NCI-H82 treated with DMSO at 0.1 percent for 48 hours (cell line): Measurements from ENCODE around the gene OSER1.
"Not testable (repeated sequence)": the region's sequence is repeated elsewhere in the genome, so short reads cannot be mapped to it uniquely, and the experiment has no call there.

Experiments used
- DNase-seq: peaks from one replicate; lab custom pipeline; 2025; ENCODE audit not compliant: unreplicated experiment; lab: John Stamatoyannopoulos, UW

Gene OSER1

DNA sequence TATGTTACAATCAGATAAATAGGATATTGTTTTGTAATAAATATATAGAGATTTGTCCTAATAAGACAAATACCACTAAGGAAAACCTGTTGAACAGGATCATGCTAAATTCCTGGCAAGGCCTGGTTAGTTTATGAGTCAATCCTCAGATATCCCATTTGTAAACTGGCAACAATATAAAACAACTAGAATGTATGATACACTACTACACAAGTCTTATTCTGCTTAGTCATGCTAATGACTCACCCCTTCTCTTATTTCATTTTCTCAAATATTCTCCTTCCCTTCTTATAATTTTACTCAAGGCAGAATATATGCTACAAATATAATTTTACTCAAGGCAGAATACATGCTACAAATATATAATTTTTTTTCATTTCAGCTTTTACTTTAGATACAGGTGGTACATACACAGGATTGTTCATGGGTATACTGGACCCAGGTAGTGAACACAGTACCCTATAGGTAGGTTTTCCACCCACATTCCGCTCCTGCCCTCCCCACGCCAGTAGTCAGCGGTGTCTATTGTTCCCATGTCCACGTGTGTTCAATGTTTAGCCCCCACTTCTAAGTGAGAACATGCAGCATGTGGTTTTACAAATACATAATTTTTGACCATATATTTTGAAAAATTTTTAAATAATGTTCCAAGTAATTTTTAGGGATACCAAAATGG is 6.3 kb downstream of the OSER1 start:
- no peak for DNase-seq

DNA sequence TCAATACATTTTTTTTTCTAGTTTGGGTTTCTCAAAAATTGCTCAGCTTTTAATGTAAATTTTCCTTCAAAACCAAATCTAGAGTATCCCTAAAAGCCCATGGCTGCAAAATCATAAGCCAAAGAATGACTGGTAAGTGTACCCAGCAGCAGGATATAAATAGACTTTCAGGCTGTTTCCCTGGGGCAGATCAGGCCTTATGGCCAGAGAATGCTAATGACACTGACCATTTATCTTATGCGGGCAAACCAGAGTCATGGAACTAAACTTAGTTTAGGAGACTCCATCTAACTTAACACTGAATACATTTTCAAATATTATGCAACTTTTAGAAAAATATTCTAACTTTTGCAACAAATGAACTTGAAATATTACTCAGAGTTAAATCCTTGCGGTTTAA is 7.4 kb downstream of the OSER1 start:
- no peak for DNase-seq

DNA sequence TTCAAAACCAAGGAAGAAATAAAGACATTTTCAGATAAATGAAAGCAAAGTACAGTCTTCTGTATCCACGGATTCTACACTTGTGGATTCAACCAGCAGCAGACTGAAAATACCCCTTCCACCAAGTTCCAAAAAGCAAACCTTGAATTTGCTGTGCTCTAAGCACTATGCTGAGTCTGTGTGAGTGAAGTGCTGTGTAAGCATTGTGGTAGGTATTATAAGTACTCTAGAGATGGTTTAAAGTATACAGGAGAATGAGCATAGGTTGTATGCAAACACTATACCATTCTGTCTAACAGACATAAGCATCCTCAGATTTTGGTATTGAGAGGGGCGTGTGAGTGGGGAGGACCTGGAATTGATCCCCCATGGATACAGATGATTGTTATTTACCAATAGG is 9.6 kb downstream of the OSER1 start:
- no peak for DNase-seq

DNA sequence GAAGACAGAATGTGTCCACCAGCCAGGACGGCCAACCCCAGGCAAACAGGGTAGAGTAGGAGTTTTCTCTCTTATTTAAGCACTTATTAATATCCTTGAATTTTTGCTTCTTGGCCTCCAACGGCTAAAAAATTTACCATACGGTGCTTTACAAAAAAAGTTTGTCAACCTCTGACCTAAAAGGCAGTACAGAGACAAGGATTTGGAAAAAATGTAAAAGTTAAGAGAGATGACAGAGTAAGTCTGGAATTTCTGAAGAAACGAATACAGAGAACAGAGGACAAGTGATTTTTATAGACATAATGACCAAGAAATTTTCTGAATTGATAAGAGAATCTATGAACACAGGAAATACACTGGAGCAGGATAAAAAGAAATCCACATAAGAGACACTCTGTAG is 10.2 kb downstream of the OSER1 start:
- no peak for DNase-seq

DNA sequence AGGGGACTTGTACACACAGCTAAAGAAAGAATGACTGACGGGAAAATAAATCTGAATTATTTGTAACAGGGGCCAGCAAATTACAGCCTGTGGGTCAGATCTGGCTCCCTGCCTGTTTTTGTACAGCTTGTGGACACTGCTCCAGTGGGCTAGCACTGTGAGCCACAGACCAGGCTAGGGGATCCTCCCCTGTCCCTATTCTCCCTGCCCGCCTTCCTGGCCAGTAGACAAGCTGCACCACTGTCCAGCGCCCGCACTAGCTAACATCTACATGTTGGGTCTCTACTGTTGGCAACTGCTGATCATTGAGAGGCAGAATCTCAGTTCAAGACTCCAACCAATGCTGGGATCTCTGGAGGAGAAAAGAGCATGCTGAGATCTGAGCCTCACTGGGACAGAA is 10.7 kb downstream of the OSER1 start:
- no peak for DNase-seq

DNA sequence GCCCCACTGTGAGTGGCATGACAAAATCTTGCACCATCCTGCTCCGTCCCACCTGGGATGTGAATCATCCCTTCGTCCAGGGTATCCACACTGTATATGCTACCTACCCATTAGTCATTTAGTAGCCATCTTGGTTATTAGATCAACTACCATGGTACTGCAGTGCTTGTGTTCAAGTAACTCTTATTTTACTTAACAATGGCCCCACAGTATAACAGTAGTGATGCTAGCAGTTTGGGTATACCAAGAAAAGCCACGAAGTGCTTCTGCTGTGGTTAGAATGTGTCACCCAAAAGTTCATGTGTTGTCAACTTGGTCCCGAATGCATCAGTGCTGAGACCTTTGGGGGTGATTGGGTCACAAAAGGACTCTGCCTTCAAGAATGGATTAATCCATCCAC is 11.7 kb downstream of the OSER1 start:
- no peak for DNase-seq

DNA sequence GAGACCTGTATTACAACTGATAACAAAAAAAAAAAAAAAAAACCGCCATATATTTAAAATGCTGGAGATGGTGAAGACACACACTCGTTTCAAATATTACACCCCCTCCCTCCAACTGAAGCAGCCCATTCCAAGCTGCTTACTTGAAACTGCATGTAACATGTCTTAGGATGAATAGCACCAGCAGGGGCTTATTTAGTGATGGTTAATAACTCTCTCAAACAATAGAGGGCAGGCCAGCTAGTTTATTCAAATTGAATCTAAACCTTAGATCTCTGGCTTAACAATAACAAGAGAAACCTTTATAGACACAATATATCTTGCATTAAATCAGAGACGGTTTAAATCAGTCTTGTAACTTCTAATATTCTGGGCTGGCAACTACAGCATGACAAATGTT is 14.3 kb downstream of the OSER1 start:
- no peak for DNase-seq

DNA sequence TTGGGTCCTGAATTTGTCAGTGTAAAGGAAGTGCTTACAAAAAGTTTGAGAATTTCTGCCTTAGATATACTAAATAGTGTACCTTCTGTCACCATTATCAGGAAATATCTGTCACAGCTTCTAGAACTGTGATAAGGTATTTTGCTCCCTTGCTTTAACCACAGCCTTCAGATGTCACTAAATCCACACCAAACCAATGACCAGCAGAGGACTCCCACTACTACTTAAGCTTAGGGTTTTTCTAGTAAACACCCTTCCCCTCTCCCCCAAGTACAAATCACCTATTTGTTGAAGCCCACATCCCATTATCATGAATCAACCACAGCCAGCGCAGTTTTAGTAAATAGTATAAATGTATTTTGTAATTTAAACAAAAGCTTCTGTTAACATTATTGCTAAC is 15.0 kb downstream of the OSER1 start:
- no peak for DNase-seq

DNA sequence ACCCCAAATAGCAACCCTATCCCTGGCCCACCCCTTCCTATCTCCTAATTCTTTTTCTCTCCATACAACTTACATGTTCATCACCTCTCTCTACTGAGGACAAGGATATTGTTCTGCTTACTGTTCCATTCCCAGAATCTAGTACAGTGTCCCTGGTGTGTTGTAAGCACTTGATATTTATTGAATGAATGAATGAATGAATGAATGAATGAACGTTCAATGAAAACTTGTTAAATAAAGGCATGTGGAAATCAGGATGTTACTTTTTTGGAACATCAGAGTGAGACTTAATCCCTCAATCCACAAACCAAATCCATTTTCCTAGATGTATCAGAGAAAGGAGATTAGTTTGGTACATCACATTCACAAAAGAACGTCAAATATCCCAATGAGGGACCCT is 16.8 kb downstream of the OSER1 start:
- no peak for DNase-seq

DNA sequence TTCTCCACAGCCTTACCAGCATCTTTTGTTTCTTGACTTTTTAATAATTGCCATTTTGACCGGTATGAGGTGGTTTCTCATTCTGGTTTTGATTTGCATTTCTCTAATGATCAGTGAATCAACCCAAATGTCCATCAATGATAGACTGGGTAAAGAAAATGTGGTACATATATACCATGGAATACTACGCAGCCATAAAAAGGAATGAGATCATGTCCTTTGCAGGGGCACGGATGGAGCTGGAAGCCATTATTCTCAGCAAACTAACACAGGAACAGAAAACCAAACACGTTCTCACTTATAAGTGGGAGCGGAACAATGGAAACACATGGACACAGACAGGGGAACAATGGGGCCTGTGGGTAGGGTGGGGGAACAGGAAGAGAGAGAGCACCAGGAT is 18.9 kb downstream of the OSER1 start:
- DNase-seq: not testable (repeated sequence)

DNA sequence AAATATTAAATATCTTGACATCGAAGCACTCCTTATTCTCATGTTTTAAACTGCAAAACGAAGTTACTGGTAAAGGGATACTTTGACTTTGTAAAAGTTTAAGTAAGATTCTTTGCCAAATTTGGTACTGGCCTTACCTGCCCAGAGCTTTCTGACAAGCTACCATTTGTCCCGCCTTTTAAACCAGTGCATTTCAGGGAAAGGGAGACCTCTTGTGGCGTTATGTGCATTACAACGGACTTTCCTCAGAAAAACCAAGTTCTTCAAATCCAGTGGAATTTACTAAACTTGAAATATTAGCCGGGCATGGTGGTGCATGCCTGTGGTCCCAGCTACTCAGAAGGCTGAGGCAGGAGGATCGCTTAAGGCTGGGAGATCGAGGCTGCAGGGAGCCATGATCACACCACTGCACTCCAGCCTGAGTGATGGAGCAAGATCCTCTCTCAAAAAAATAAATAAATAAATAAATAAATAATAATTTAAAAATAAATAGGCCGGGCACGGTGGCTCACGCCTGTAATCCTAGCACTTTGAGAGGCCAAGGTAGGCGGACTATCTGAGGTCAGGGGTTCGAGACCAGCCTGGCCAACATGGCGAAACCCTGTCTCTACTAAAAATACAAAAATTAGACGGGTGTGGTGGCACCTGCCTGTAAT is 20.2 kb downstream of the OSER1 start:
- DNase-seq: peak; percentile 29

DNA sequence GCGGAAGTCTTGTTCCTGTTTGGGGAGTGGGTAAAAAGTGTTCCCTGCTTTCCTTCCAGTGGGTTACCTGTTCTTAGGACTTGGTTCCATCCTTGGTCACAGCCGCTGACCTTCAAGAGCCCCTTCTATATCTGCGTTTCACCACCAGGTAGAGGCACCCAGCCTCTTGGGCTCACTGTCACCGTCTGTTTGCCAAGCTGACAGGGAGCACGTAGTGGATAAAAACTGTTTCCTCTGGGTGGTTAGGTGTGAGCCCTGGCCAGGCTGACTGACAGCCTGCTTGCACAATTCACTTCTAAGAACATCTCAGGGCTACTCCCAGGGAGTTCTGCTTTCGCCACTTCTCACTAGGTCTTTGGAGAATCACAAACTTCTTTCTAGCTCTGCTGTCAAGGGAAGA is 21.8 kb downstream of the OSER1 start:
- DNase-seq: no peak

DNA sequence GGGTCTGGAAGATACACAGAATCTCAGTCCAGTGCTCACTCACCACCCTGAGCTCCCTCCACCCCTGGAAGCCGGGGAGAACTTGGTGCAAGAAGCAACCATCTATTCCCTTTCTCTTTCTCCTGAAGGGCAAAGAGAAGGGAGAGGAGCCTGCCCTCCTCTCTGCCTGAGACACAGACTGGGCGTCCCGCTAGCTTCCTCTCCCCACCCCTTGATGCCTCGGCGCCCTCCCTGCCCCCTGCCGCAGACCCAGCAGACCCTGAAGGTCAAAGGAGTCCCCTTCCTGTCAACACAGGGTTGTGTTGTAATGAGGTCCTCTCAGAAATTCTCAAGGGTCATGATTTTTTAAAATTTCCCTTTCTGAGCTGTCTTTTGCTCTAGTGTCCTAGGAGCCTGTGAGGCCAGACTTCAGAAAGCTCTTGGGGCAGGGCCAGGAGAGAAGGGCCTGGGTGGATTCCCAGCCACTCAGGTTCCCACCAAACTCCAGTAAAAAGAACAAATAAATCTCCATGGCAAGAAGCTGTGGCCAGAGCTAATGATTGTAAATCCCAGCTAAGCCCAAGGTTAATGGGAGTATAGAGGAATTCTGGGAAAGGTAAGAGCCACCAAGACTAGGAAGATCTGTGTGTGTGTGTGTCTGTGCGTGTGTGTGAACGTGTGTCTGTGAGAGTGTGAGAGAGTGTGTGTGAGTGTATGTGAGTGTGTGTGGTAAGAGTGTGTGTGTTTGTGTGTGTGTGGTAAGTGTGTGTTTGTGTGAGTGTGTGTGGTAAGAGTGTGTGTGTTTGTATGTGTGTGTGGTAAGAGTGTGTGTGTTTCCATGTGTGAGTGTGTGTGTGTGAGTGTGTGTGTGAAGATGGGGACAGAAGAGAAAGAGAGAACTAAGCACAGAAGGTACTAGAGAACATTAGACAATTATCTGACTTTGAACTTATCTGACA is 22.5 kb downstream of the OSER1 start:
- peak; percentile 34 for DNase-seq

DNA sequence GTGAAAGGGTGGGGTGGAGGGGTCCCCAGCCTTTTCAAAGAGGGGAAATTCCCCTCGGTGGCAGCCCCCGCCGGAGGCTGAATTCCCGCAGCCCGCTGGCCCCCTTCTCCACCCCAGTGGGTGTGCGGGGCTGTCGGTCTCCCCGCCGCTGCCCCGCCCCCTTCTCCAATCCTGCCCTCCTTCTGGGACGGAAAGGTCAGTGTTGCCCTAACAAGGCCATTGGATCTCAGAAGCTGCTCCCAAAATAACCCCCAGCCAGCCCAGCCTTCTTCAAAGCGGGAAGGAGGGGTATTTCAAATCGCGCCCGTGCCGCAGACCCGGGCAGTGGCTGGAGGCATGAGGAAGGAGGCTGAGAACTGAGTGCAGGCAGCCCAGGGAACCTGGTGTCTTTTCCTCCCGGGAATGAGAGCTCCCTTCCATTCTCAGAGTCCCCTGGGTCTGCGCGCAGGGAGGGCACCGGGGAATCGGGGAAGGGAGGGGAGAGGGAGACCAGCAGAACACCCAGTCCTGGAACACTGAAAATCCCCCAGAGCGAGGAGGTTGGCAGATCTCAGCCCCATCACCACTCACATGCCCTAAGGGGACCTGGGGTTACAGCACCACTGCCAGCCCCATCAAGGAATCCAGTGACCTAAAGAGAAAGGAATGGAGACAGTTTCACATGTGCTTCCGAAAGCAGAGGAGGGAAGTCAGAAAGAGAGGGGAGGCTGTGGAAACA is 23.4 kb downstream of the OSER1 start, which contains the start of gene JPH2:
Gene JPH2 (minus strand): TSS at position 135 of the 718 bp plus-strand sequence. CDS start 483 bp downstream, outside the sequence.
- no peak for DNase-seq

DNA sequence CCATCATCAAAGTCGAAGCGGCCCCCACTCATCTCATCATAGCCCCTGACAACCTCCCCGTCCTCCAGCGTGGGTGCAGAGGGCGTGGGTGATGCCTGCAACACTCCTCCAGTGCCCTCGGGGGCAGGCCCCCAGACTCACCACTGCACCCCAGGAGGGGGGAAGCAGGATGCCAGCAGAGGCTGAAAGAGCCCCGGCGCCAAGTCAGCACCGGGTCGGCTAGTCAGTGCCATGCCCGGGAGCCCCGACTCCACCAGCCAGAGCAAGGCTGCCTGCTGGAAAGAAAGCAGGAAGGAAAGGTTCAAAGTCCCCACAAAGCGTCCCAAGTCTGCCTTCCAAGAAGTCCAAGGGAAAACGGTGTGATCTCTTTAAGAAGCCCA is 23.9 kb downstream of the OSER1 start:
- no peak for DNase-seq

DNA sequence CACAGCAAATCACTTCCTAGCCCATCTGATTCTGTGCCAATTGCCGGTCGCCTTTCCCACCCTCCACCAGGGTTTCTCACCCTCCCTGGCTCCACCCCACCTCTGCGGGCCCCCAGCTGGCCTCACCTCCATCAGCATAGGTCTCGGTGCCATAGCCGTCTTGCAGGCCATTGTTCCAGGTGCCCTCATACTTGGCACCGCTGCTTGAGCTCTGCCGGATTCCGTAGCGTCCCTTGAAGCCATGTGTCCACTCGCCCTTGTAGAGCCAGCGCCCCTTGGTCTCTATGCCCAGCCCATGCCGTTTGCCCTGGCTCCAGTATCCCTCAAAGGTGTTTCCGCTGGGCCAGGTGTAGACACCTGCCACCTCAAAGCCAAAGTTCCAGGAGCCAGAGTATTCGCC is 24.4 kb downstream of the OSER1 start:
- no peak for DNase-seq

DNA sequence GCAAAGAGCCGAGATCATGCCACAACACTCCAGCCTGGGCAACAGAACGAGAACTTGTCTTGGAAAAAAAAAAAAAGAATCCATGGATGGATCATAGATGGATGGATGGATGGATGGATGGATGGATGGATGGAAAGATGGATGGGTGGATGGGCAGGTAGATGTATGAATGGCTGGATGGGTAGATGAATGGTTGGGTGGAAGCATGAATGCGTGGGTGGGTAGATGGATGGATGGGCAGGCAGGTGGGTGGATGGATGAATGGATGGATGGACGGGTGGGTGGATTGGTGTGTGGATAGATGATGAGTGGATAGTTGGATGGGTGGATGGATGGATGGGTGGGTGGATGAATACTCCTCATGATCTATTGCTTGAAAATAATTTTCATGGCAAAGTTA is 25.0 kb downstream of the OSER1 start:
- no peak for DNase-seq

DNA sequence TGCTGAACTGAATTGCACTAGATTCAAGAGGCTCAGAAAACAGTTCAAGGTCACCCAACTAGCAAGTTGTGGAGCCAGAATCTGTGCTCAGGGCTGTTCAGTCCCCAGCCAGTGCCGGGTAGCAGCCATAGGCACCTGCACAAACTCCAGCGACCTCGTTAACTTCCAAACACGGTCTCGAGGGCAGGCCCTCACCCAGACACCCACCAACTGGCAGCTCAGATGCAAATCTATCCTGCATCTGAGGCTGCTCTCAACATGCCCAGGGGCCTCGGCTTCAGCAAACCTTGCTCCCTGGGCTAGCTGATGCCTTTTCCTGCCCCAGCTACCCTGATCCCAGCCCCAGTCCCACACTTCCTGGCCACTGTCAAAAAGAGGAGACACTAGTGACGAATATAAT is 27.3 kb downstream of the OSER1 start:
- DNase-seq: no peak

DNA sequence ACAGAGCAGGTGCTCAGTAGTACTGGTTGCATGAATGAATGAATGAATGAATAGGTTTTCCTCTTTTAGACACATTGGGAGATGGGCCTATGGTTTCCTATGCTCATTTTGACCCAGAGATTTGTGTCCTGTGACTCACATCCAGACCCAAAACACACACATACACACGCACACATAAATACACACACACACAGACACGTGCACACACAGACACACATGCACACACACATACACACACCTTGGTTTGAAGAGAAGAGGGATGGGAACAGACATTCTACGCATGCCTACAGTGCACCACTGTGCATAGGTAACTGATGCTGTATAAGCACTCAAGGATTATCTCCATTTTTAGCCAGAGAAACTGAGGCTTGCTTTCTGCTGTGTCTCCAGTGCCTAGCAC is 27.7 kb downstream of the OSER1 start:
- no peak for DNase-seq

DNA sequence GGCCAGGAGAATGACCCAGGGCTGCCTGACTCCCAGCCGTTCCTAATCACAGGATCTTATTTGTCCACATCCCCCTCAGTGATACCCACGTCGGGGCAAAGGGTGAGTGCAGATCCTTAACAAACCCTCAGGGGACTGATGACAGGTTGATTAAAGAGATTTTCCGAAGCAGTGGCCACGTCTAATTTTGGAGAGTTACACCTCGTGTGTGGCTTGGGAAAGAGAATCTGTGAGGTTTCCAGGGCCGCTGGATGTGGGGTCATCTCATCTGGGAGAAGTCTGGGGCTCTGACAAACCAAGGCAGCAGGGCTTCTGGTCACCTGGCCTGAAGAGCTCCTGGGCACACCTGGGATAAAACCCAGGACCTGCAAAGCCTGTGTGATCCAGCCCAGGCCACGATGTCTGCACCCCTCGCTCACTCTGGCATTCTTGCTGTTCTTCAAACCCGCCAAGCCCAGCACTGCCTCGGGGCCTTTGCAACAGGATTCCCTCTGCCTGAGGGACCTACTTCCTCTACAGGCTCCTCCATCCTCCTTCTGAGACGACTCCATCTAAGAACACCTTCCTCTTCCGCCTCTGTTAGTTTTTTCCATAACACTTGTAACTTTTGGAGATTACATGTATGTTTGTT is 28.3 kb downstream of the OSER1 start:
- DNase-seq: no peak

DNA sequence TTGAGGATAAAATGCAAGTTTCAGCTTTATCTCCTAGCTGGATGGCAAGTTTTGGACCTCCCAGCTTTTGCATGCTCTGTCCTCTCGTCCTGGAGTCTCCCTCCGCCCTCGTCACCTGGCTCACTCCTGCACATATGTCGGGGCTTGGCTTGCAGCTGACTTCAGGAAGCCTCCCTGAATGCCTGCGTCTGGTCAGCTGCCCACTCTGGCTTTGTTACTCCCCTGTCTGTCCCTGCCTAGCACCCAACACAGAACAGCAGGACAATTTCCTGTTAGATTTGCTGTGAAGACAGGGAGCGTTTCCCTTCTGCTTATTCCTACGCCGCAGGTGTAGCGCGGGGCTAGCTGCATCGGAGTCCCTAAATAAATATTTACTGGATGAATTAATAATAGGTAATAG is 29.0 kb downstream of the OSER1 start:
- no peak for DNase-seq
